ENCODE results near the gene RLN3. TPM values are rescaled to one million over a fixed set of nuclear protein-coding genes. Genes with fewer than 3 reads are reported as not detected.
A peak's percentile ranks its signal among the peaks of the same experiment; 100 is the strongest.

Gene RLN3
- total and polyA plus RNA-seq, 2 of the 8 experiments (the other 6 are each of a cell fraction or from before 2014, with no cell fraction given) = not detected

GRCh38 chr19:14061751-14062557, 34.0 kb downstream of the RLN3 start, which contains the start of gene PALM3:
Gene PALM3, minus strand, starts transcription at chr19:14062076. Its CDS starts 96 bp downstream, at chr19:14061980.
- POLR2A ChIA-PET (ENCODE audit: partially characterized antibody) = interaction anchor here (0.7 to 1.4 kb wide), 2 partner anchors 9 to 19 kb away, joined by 3 to 4 read pairs; no protein-coding TSS in a partner anchor
- 81% methylated on average over 16 of the region's 19 CpGs; no CpG with 5 or more reads in 1 of the 2 experiments for WGBS, 2 experiments (ENCODE audit: extremely low coverage in 1 of 2, insufficient coverage in 1 of 2, insufficient read length in 1 of 2, insufficient replicate concordance in 2 of 2, low coverage in 1 of 2, low lambda C conversion rate in 2 of 2, missing lambda C conversion rate in 1 of 2)
- no peaks in the 10 kb centered on the region for H3K79me1 ChIP-seq (ENCODE audit: low read depth, low read length)
- no peak within 1 kb of the TSS for H3K23ac ChIP-seq (ENCODE audit: insufficient read length)
- TF ChIP-seq RNF2 (IDR thresholded peaks at IDR 0.05; ENCODE audit: borderline replicate concordance, low read depth, low read length, missing control alignments, poor library complexity, severe bottlenecking) = no peak
- TF ChIP-seq CHD2 (IDR thresholded peaks at IDR 0.05; ENCODE audit: low read length) = no peak
- TF ChIP-seq GABPA (IDR thresholded peaks at IDR 0.05; ENCODE audit: borderline replicate concordance, insufficient read depth, low read length) = no peak
- no peak for TF ChIP-seq SP4 (IDR thresholded peaks at IDR 0.05; ENCODE audit: low read length)
- no peak for TF ChIP-seq TCF12 (IDR thresholded peaks at IDR 0.05; ENCODE audit: low read depth, low read length)
- TF ChIP-seq POU5F1 (IDR thresholded peaks at IDR 0.05; ENCODE audit: low read depth, low read length) = no peak
- no peak for TF ChIP-seq ASH2L (IDR thresholded peaks at IDR 0.05; ENCODE audit: low read length)
- no peak for TF ChIP-seq EGR1 (IDR thresholded peaks at IDR 0.05; ENCODE audit: borderline replicate concordance, low read depth, low read length)
- no peak for TF ChIP-seq SP1 (IDR thresholded peaks at IDR 0.05; ENCODE audit: low read depth, low read length)
- no peak for TF ChIP-seq SIRT6 (IDR thresholded peaks at IDR 0.05; ENCODE audit: low read length)
- TF ChIP-seq CBX5 (IDR thresholded peaks at IDR 0.05; ENCODE audit: low read depth, low read length) = no peak
- no peak for TF ChIP-seq TAF1 (IDR thresholded peaks at IDR 0.05; ENCODE audit: low read depth, low read length)
- TF ChIP-seq RFX5 (IDR thresholded peaks at IDR 0.05; ENCODE audit: borderline replicate concordance, low read depth, low read length) = no peak
- H4K91ac ChIP-seq (replicated peaks; ENCODE audit: insufficient read length, low read length) = peak within 1 kb of the TSS; percentile 55
- H2BK15ac ChIP-seq (ENCODE audit: low read length) = peak within 1 kb of the TSS; percentile 97
- no peak within 1 kb of the TSS for H2AK5ac ChIP-seq (ENCODE audit: low read depth, low read length)
- DNase-seq (ENCODE audit: low read depth in 1 of 2, low spot score in 2 of 2) (no peak), FAIRE-seq (no peak)
- H3K4me2 ChIP-seq (ENCODE audit: insufficient read depth in 1 of 2, low read depth in 2 of 2, low read length in 2 of 2) = no peak within 1 kb of the TSS
- peaks cover 0 to 8% (median 3%) of the 10 kb centered on the region in 4 experiments; a peak in 4 of 7 replicates for H3K4me1 ChIP-seq (replicated peaks in 1 of 4; ENCODE audit: control insufficient read depth in 3 of 4, insufficient read depth in 4 of 4, low read length in 3 of 4)
- H2BK120ac ChIP-seq (replicated peaks; ENCODE audit: low read depth, low read length) = no peak within 1 kb of the TSS
- no peak within 1 kb of the TSS; the same call in 1 of the 2 replicates for H2BK5ac ChIP-seq (ENCODE audit: low read depth, low read length)
- peaks cover 5 to 18% (median 14%) of the 10 kb centered on the region in 4 experiments for H3K27me3 ChIP-seq (replicated peaks in 1 of 4; ENCODE audit: control insufficient read depth in 3 of 4, extremely low read depth in 1 of 4, insufficient read depth in 3 of 4, low read length in 3 of 4)
- no peak within 1 kb of the TSS for H3K56ac ChIP-seq (replicated peaks; ENCODE audit: insufficient read length, low read depth, low read length)
- H3K36me3 ChIP-seq (ENCODE audit: control insufficient read depth in 2 of 4, insufficient read depth in 4 of 4, low read length in 3 of 4) = no peaks in the 10 kb centered on the region
- 0 out of 2 replicates have a peak within 1 kb of the TSS, but pooled peaks have one; percentile 70 for H2AFZ ChIP-seq (ENCODE audit: low read length)
- CTCF ChIA-PET (ENCODE audit: partially characterized antibody) = interaction anchor here (0.7 to 7.3 kb wide), 8 partner anchors 9 to 179 kb away, joined by 3 to 103 read pairs (median 40); partner anchors contain the start of genes C19orf67 and MISP3
- no peak within 1 kb of the TSS for H3K9ac ChIP-seq (replicated peaks in 1 of 4; ENCODE audit: extremely low read depth in 1 of 4, low read depth in 3 of 4, low read length in 3 of 4)
- H3K27ac ChIP-seq (ENCODE audit: low read depth, low read length) = no peak within 1 kb of the TSS
- no peak within 1 kb of the TSS for H3K4me3 ChIP-seq (ENCODE audit: extremely low read depth in 1 of 4, insufficient read depth in 2 of 4, low read depth in 3 of 4, low read length in 4 of 4)
- no peaks in the 10 kb centered on the region for H3K9me3 ChIP-seq (ENCODE audit: insufficient read depth in 2 of 2, low read depth in 1 of 2, low read length in 1 of 2)
- peak within 1 kb of the TSS; percentile 23 for H3K4ac ChIP-seq (replicated peaks; ENCODE audit: insufficient read length, low read depth, low read length)
- H3K18ac ChIP-seq (ENCODE audit: extremely low read depth, low read length) = peak within 1 kb of the TSS; percentile 32
- H2BK12ac ChIP-seq (ENCODE audit: low read depth, low read length) = 0 out of 2 replicates have a peak within 1 kb of the TSS, but pooled peaks have one; percentile 17
- peaks cover 0 to 2% of the 10 kb centered on the region in 2 experiments for H4K20me1 ChIP-seq (replicated peaks in 1 of 2; ENCODE audit: control insufficient read depth in 1 of 2, insufficient read depth in 2 of 2, low read length in 2 of 2)
- peak within 1 kb of the TSS; percentile 72; the same call in 1 of the 2 replicates for H2BK20ac ChIP-seq (ENCODE audit: low read length)
- H4K8ac ChIP-seq (ENCODE audit: extremely low read depth, insufficient read depth, low read length) = peak within 1 kb of the TSS; percentile 72; the same call in 1 of the 2 replicates
- no peak within 1 kb of the TSS for H4K5ac ChIP-seq (ENCODE audit: insufficient read length, low read depth, low read length)
- H3K14ac ChIP-seq (ENCODE audit: insufficient read length) = no peak within 1 kb of the TSS
- no peaks in the 10 kb centered on the region for H3K79me2 ChIP-seq (ENCODE audit: control insufficient read depth in 1 of 2, insufficient read depth in 2 of 2, low read length in 2 of 2)
- H3K23me2 ChIP-seq (ENCODE audit: low read depth, low read length) = peaks cover 10% of the 10 kb centered on the region; the same call in 1 of the 2 replicates
